HG03095 (cell line): ENCODE results near the gene RAB11FIP2.
"Not testable (repeated sequence)": the region's sequence is repeated elsewhere in the genome, so short reads cannot be mapped to it uniquely, and the experiment has no call there.

Experiments used
- ATAC-seq: cut with Tn5 transposase; IDR thresholded peaks from one replicate; pipeline ENCODE4 v1.9.1; 2021; ENCODE audit warnings: moderate library complexity; ENCODE audit not compliant: unreplicated experiment

Gene RAB11FIP2

GRCh38 chr10:118046395-118047156 lies at the start of gene RAB11FIP2:
TSS of gene RAB11FIP2 (minus strand) at chr10:118046941. CDS start at chr10:118046163, 778 bp downstream.
- peak; percentile 96 for ATAC-seq

GRCh38 chr10:118096022-118096421 lies 49.3 kb upstream of the RAB11FIP2 start:
- no peak for ATAC-seq

GRCh38 chr10:118092209-118092608 lies 45.5 kb upstream of the RAB11FIP2 start:
- ATAC-seq: no peak

- ATAC-seq: no peak
These were observed 34.1 kb upstream of the RAB11FIP2 start for GRCh38 chr10:118080817-118081216.

- ATAC-seq: no peak
These were observed 30.0 kb upstream of the RAB11FIP2 start for GRCh38 chr10:118076705-118077104.

GRCh38 chr10:118072840-118073239 lies 26.1 kb upstream of the RAB11FIP2 start:
- ATAC-seq: no peak

- ATAC-seq: not testable (repeated sequence)
These were observed 20.6 kb upstream of the RAB11FIP2 start for GRCh38 chr10:118067389-118067788.

- no peak for ATAC-seq
These were observed 16.1 kb upstream of the RAB11FIP2 start for GRCh38 chr10:118062798-118063238.

- ATAC-seq: no peak
These were observed 11.6 kb upstream of the RAB11FIP2 start for GRCh38 chr10:118058371-118058770.

GRCh38 chr10:118057361-118057760 lies 10.6 kb upstream of the RAB11FIP2 start:
- no peak for ATAC-seq

GRCh38 chr10:118054383-118054782 lies 7.6 kb upstream of the RAB11FIP2 start:
- ATAC-seq: no peak

- ATAC-seq: no peak
These were observed 6.1 kb upstream of the RAB11FIP2 start for GRCh38 chr10:118052816-118053215.

- no peak for ATAC-seq
These were observed 1.1 kb upstream of the RAB11FIP2 start for GRCh38 chr10:118047880-118048279.

GRCh38 chr10:118047157-118047719 lies 497 bp upstream of the RAB11FIP2 start:
- ATAC-seq: peak; percentile 13

- peak; percentile 27 for ATAC-seq
These were observed 825 bp downstream of the RAB11FIP2 start for GRCh38 chr10:118045837-118046394.

- ATAC-seq: no peak
These were observed 1.4 kb downstream of the RAB11FIP2 start for GRCh38 chr10:118045158-118045836.

GRCh38 chr10:118042827-118043242 lies 3.9 kb downstream of the RAB11FIP2 start:
- ATAC-seq: no peak

GRCh38 chr10:118042336-118042735 lies 4.4 kb downstream of the RAB11FIP2 start:
- ATAC-seq: no peak

GRCh38 chr10:118041316-118041715 lies 5.4 kb downstream of the RAB11FIP2 start:
- no peak for ATAC-seq

- ATAC-seq: no peak
These were observed 10.4 kb downstream of the RAB11FIP2 start for GRCh38 chr10:118036281-118036875.

GRCh38 chr10:118035354-118036005 lies 11.3 kb downstream of the RAB11FIP2 start:
- no peak for ATAC-seq
